Tibial nerve (tissue), 4 donors: ENCODE measurements around the gene AKAP6. TPM values are rescaled to one million over a fixed set of nuclear protein-coding genes. Genes with fewer than 3 reads are reported as not detected.
"Not testable (repeated sequence)": the region's sequence is repeated elsewhere in the genome, so short reads cannot be mapped to it uniquely, and the experiment has no call there.

Experiments used
- DNase-seq, 2 donors: peaks; one replicate each; pipeline ENCODE4 v3.0.0-alpha.2; 2019; ENCODE audit warnings: low spot score in 2 of 2
- H3K27ac ChIP-seq, 4 donors: fragments of 200-600 bp; sonication (generic) in 3 of 4; one replicate each; pipeline ENCODE4 v1.5.1; 2017 to 2019; ENCODE audit warnings: mild to moderate bottlenecking in 1 of 4
- H3K27me3 ChIP-seq, 2 donors: fragments of 200-600 bp; sonication (generic) in 1 of 2; one replicate each; pipeline versions ENCODE4 v1.5.1 to v1.6.0; 2017 to 2019
- H3K36me3 ChIP-seq, 3 donors: fragments of 200-600 bp; sonication (generic); one replicate each; pipeline ENCODE4 v1.5.1; 2018 to 2019
- H3K4me1 ChIP-seq, 4 donors: fragments of 200-600 bp; sonication (generic) in 3 of 4; one replicate each; pipeline ENCODE4 v1.5.1; 2017 to 2019
- H3K4me3 ChIP-seq, 4 donors: fragments of 200-600 bp; sonication (generic) in 3 of 4; one replicate each; pipeline ENCODE4 v1.5.1; 2017 to 2019; ENCODE audit warnings: mild to moderate bottlenecking in 1 of 4, moderate library complexity in 1 of 4
- H3K9me3 ChIP-seq, 4 donors: fragments of 200-600 bp; sonication (generic) in 3 of 4; one replicate each; pipeline ENCODE4 v1.5.1; 2017 to 2019
- EP300 ChIP-seq, 2 donors: sonication (generic); formaldehyde crosslinking; IDR thresholded peaks; one replicate each; pipeline ENCODE4 v1.6.1; 2017; ENCODE audit warnings: antibody characterized with exemption in 2 of 2, mild to moderate bottlenecking in 1 of 2
- POLR2A ChIP-seq, 2 donors: fragments of 450-650 bp; IDR thresholded peaks; one replicate each; pipeline ENCODE4 v1.6.1; 2017; ENCODE audit warnings: antibody characterized with exemption in 2 of 2, mild to moderate bottlenecking in 2 of 2, moderate library complexity in 2 of 2
- WGBS, 2 donors: methylation state at CpG; one replicate each; pipeline ENCODE4 v1.1.5; 2018; 5-methylcytosine and 5-hydroxymethylcytosine counted together
- total RNA-seq, 4 donors: library from RNA; depleted of rRNA; stranded (reverse); fragments of >200 nt; gene quantifications; one replicate each; pipeline ENCODE4 v1.1.0, GENCODE V29; 2016
- TF ChIP-seq, protein P1 (sequence below), 5 experiments: fragments of 200-600 bp in 3 of 5; fragments of 450-650 bp in 2 of 5; sonication (generic) in 3 of 5; IDR thresholded peaks; one replicate each; pipeline ENCODE4 v1.5.1; 2016 to 2019; ENCODE audit warnings: antibody characterized with exemption in 5 of 5, mild to moderate bottlenecking in 3 of 5, moderate library complexity in 2 of 5

Gene AKAP6
- total RNA-seq, 4 donors from 2014 or later: 2.1 to 10.7 (median 5.2) TPM

DNA sequence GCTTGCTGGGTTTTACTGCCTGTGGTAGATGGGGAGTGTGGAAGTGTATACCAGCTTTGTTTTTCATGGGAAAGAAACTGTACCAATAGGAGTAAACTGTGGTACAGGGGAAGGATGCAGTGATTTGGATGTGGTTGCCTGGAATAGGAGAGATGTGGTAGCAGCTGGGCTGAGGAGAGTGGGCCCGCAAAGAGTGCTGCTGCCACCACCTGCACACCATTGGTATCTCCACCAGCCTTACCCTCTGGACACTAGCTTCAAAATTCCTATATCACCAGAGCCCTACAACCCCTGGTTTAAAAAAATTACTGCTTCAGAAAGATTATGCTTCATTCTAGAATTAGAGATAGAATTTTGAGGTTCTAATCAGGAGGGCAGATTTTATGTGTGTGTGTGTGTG lies 53.6 kb downstream of the AKAP6 start:
- WGBS, 2 donors: 81 to 92% methylated on average over 1 of the region's 1 CpG
- Histone ChIP-seq H3K36me3 (no peaks in the 10 kb centered on the region), H3K9me3 (no peaks in the 10 kb centered on the region), H3K27ac (no peak overlapping the region), H3K4me1 (no peaks in the 10 kb centered on the region), H3K27me3 (no peaks in the 10 kb centered on the region), H3K4me3 (no peak overlapping the region)
- DNase-seq: no peak
- TF ChIP-seq EP300 (IDR thresholded peaks at IDR 0.05) (no peak), POLR2A (IDR thresholded peaks at IDR 0.05) (no peak)
- TF ChIP-seq, protein P1, sequence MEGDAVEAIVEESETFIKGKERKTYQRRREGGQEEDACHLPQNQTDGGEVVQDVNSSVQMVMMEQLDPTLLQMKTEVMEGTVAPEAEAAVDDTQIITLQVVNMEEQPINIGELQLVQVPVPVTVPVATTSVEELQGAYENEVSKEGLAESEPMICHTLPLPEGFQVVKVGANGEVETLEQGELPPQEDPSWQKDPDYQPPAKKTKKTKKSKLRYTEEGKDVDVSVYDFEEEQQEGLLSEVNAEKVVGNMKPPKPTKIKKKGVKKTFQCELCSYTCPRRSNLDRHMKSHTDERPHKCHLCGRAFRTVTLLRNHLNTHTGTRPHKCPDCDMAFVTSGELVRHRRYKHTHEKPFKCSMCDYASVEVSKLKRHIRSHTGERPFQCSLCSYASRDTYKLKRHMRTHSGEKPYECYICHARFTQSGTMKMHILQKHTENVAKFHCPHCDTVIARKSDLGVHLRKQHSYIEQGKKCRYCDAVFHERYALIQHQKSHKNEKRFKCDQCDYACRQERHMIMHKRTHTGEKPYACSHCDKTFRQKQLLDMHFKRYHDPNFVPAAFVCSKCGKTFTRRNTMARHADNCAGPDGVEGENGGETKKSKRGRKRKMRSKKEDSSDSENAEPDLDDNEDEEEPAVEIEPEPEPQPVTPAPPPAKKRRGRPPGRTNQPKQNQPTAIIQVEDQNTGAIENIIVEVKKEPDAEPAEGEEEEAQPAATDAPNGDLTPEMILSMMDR (IDR thresholded peaks at IDR 0.05): peak in 1 of 5 experiments; percentile 11

DNA sequence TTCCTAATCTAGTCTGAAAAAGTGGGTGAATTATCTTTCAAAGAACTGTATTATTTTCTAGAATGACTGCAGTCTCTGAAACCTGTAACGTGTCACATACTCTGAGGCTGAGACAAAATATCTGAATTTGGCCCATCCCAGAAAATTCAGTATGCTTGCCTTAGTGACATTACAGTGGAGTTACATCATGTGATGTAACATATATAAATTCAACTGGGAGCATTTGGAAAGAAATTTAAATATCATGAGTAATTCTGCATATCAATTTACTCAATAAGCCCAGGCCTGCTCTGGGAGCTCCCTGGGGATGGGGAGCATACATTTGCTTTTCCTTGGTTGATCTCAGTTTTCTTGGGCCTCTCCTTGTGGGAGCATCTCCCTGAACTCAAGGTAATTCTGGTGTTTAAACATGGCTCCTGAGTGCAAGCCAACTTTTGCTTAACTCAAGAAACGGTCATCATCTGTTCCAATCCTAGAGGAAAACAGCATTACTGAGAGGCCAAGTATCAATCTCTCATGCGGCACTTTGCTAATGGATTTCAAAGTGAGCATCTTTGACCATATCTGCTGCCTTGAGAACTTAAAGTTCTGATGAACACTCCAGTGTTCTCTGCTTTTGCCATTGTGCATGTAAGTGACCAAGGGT lies 54.4 kb downstream of the AKAP6 start:
- H3K9me3 ChIP-seq: no peaks in the 10 kb centered on the region
- no peak for TF ChIP-seq EP300 (IDR thresholded peaks at IDR 0.05)
- no peak for TF ChIP-seq POLR2A (IDR thresholded peaks at IDR 0.05)
- TF ChIP-seq, protein P1 (IDR thresholded peaks at IDR 0.05): no peak
- no peak for DNase-seq
- H3K27ac ChIP-seq: no peak overlapping the region
- H3K27me3 ChIP-seq: no peaks in the 10 kb centered on the region
- H3K4me3 ChIP-seq: no peak overlapping the region
- H3K4me1 ChIP-seq: no peaks in the 10 kb centered on the region
- 93 to 94% methylated on average over 3 of the region's 3 CpGs for WGBS, 2 donors
- H3K36me3 ChIP-seq: no peaks in the 10 kb centered on the region

DNA sequence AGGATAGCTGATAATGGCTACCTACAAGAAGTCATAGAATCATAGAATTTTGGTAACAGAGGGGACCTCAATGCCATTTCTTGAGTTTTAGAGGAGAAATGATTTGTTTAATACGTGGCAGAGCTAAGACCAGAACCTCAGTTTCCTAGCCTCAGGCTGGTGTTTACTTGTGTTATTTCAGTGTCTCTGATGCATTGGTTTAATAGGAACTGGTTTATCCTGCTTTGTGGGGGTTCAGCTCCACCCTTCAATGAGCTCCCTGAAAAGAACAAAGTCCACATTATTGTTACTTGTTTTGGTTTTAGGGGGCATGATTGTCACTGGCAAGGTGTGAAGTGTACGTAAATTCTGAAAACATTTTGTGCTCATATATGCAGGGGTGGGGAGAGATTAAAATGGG lies 55.4 kb downstream of the AKAP6 start:
- no peak for DNase-seq
- no peak for TF ChIP-seq POLR2A (IDR thresholded peaks at IDR 0.05)
- no peak for TF ChIP-seq EP300 (IDR thresholded peaks at IDR 0.05)
- TF ChIP-seq, protein P1 (IDR thresholded peaks at IDR 0.05): no peak
- no peaks in the 10 kb centered on the region for H3K4me1 ChIP-seq
- no peak overlapping the region for H3K27ac ChIP-seq
- H3K4me3 ChIP-seq: no peak overlapping the region
- no peaks in the 10 kb centered on the region for H3K36me3 ChIP-seq
- 88 to 96% methylated on average over 2 of the region's 2 CpGs for WGBS, 2 donors
- H3K27me3 ChIP-seq: no peaks in the 10 kb centered on the region
- H3K9me3 ChIP-seq: no peaks in the 10 kb centered on the region

DNA sequence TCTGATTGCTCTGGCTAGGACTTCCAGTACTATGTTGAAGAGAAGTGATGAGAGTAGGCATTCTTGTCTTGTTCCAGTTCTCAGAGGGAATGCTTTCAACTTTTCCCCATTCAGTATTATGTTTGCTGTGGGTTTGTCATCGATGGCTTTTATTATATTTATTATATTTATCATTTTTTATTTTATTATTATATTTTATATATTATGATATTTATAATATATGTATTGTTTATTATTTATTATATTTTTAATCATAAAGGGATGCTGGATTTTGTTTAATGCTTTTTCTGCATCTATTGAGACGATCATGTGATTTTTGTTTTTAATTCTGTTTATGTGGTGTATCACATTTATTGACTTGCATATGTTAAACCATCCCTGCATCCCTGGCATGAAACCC lies 58.2 kb downstream of the AKAP6 start:
- not testable (repeated sequence) for DNase-seq, H3K4me3 ChIP-seq, H3K27ac ChIP-seq, H3K27me3 ChIP-seq, H3K36me3 ChIP-seq, H3K9me3 ChIP-seq, H3K4me1 ChIP-seq
- WGBS, 2 donors: 93 to 96% methylated on average over 2 of the region's 2 CpGs

DNA sequence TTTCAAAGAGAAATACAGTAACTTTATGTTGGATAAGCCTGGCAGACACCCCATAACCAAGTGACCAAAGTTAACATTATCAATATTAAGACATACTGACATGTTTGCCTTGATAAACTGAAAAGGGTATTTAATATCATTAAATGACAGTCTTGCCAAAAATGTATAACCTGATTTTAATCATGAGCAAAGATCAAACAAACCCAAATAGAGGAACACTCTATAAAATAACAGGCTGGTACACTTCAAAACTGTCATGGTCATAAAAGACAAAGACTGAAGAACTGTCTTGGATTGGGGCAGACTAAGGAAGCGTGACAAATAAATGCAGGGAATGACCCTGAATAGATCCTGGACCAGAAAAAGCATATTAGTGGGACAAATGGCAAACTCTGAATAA lies 64.0 kb downstream of the AKAP6 start:
- Histone ChIP-seq H3K4me1 (no peaks in the 10 kb centered on the region), H3K9me3 (no peaks in the 10 kb centered on the region), H3K36me3 (no peaks in the 10 kb centered on the region), H3K27ac (no peak overlapping the region), H3K27me3 (no peaks in the 10 kb centered on the region), H3K4me3 (no peak overlapping the region)
- DNase-seq: no peak
- TF ChIP-seq POLR2A (IDR thresholded peaks at IDR 0.05) (no peak), EP300 (IDR thresholded peaks at IDR 0.05) (no peak)
- TF ChIP-seq, protein P1 (IDR thresholded peaks at IDR 0.05): no peak
- whole genome bisulfite sequencing, 2 donors: 79 to 91% methylated on average over 1 of the region's 1 CpG

DNA sequence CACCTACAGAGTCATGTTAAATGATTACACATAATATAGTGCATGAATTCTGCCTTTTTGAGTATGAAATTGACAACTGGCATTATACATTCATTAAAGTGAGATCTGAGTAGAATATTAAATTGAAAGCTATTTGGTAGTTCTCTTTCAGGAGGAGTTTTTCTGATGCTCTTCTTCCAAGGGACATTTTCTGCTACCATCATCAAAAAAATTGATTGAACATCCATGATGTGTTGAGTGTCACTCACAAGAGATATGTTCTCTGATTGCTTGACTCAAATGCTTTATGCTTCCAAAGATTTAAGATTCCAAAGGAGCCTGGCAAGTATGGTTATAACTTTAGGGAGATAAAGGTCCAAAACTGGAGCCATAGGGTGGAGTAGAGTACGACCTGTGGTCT lies 64.9 kb downstream of the AKAP6 start:
- Histone ChIP-seq H3K9me3 (no peaks in the 10 kb centered on the region), H3K4me1 (no peaks in the 10 kb centered on the region), H3K4me3 (no peak overlapping the region), H3K27me3 (no peaks in the 10 kb centered on the region), H3K36me3 (no peaks in the 10 kb centered on the region), H3K27ac (no peak overlapping the region)
- WGBS, 2 donors: 78 to 92% methylated on average over 1 of the region's 1 CpG
- no peak for DNase-seq
- TF ChIP-seq EP300 (IDR thresholded peaks at IDR 0.05) (no peak), POLR2A (IDR thresholded peaks at IDR 0.05) (no peak)
- TF ChIP-seq, protein P1 (IDR thresholded peaks at IDR 0.05): no peak
